Measurements from ENCODE around the gene SLCO2A1. TPM values are rescaled to one million over a fixed set of nuclear protein-coding genes. Genes with fewer than 3 reads are reported as not detected.
A peak's percentile ranks its signal among the peaks of the same experiment; 100 is the strongest.

The SLCO2A1 gene
- total RNA-seq, 1 experiment from 2014 or later, result not detected

- in situ Hi-C loops (cut with HindIII; ENCODE audit: low sequenced_read_pairs), result no loop called here
- DNase-seq (ENCODE audit: low spot score), result no peak
Observed at GRCh38 chr3:133927540-133928066, 102.1 kb downstream of the SLCO2A1 start.

- DNase-seq (ENCODE audit: low spot score), result no peak
- in situ Hi-C loops (cut with HindIII; ENCODE audit: low sequenced_read_pairs), result no loop called here
Observed at GRCh38 chr3:133926736-133927539, 102.8 kb downstream of the SLCO2A1 start.

- in situ Hi-C loops (cut with HindIII; ENCODE audit: low sequenced_read_pairs), result no loop called here
- DNase-seq (ENCODE audit: low spot score), result no peak
Observed at GRCh38 chr3:133925960-133926735, 103.6 kb downstream of the SLCO2A1 start.

GRCh38 chr3:133924041-133924440 lies 105.7 kb downstream of the SLCO2A1 start:
- in situ Hi-C loops (cut with HindIII; ENCODE audit: low sequenced_read_pairs), result no loop called here
- no peak for DNase-seq (ENCODE audit: low spot score)

GRCh38 chr3:133921592-133921991 lies 108.1 kb downstream of the SLCO2A1 start:
- in situ Hi-C loops (cut with HindIII; ENCODE audit: low sequenced_read_pairs), result no loop called here
- no peak for DNase-seq (ENCODE audit: low spot score)

GRCh38 chr3:133917144-133917543 lies 112.6 kb downstream of the SLCO2A1 start:
- DNase-seq (ENCODE audit: low spot score), result no peak
- in situ Hi-C loops (cut with HindIII; ENCODE audit: low sequenced_read_pairs), result no loop called here

GRCh38 chr3:133915685-133916658 lies 113.8 kb downstream of the SLCO2A1 start:
- in situ Hi-C loops (cut with HindIII; ENCODE audit: low sequenced_read_pairs), result no loop called here
- no peak for DNase-seq (ENCODE audit: low spot score)

GRCh38 chr3:133914839-133915600 lies 114.7 kb downstream of the SLCO2A1 start:
- in situ Hi-C loops (cut with HindIII; ENCODE audit: low sequenced_read_pairs), result no loop called here
- no peak for DNase-seq (ENCODE audit: low spot score)

GRCh38 chr3:133910422-133910821 lies 119.3 kb downstream of the SLCO2A1 start:
- in situ Hi-C loops (cut with HindIII; ENCODE audit: low sequenced_read_pairs), result no loop called here
- peak; percentile 30 for DNase-seq (ENCODE audit: low spot score)

- DNase-seq (ENCODE audit: low spot score), result no peak
- in situ Hi-C loops (cut with HindIII; ENCODE audit: low sequenced_read_pairs), result no loop called here
Observed at GRCh38 chr3:133905376-133905775, 124.3 kb downstream of the SLCO2A1 start.

GRCh38 chr3:133901847-133902246 lies 127.9 kb downstream of the SLCO2A1 start:
- in situ Hi-C loops (cut with HindIII; ENCODE audit: low sequenced_read_pairs), result no loop called here
- DNase-seq (ENCODE audit: low spot score), result no peak

GRCh38 chr3:133901083-133901482 lies 128.6 kb downstream of the SLCO2A1 start:
- no peak for DNase-seq (ENCODE audit: low spot score)
- in situ Hi-C loops (cut with HindIII; ENCODE audit: low sequenced_read_pairs), result no loop called here

GRCh38 chr3:133899311-133899710 lies 130.4 kb downstream of the SLCO2A1 start:
- DNase-seq (ENCODE audit: low spot score), result no peak
- in situ Hi-C loops (cut with HindIII; ENCODE audit: low sequenced_read_pairs), result no loop called here

- DNase-seq (ENCODE audit: low spot score), result no peak
- in situ Hi-C loops (cut with HindIII; ENCODE audit: low sequenced_read_pairs), result no loop called here
Observed at GRCh38 chr3:133897547-133897946, 132.2 kb downstream of the SLCO2A1 start.

- DNase-seq (ENCODE audit: low spot score), result peak; percentile 52
- in situ Hi-C loops (cut with HindIII; ENCODE audit: low sequenced_read_pairs), result no loop called here
Observed at GRCh38 chr3:133896002-133896761, 133.5 kb downstream of the SLCO2A1 start.

GRCh38 chr3:133895208-133896001 lies 134.3 kb downstream of the SLCO2A1 start, which contains the start of gene RAB6B:
Gene RAB6B (minus strand): TSS chr3:133895882. CDS start chr3:133895466, 416 bp downstream.
- in situ Hi-C loops (cut with HindIII; ENCODE audit: low sequenced_read_pairs), result no loop called here

More at GRCh38 chr3:133895208-133896001, 134.3 kb downstream of the SLCO2A1 start, which contains the start of gene RAB6B:
- peak; percentile 76 for DNase-seq (ENCODE audit: low spot score)

Measured in G401 (cell line).